ENCODE data around the gene DPYD.

GRCh38 chr1:97904534-97904933 is 16.3 kb downstream of the DPYD start:
- no peak for TF ChIP-seq ZNF274 (IDR thresholded peaks at IDR 0.05; ENCODE audit: borderline replicate concordance, low read depth, low read length)
- no peak for TF ChIP-seq POLR2A (conservative IDR thresholded peaks at IDR 0.05)
- no peak for TF ChIP-seq BRF1 (IDR thresholded peaks at IDR 0.05; ENCODE audit: borderline replicate concordance, extremely low read depth, insufficient read length)
- TF ChIP-seq POLR2AphosphoS5 (IDR thresholded peaks at IDR 0.05; ENCODE audit: control insufficient read depth, insufficient read depth, low read depth, low read length) = no peak
- no peak for TF ChIP-seq SFPQ (IDR thresholded peaks at IDR 0.05; ENCODE audit: low read depth, low read length)
- TF ChIP-seq ZNF76 (CRISPR knock-in tag; IDR thresholded peaks at IDR 0.05; ENCODE audit: borderline replicate concordance) = no peak
- TF ChIP-seq ZNF695 (CRISPR knock-in tag; IDR thresholded peaks at IDR 0.05) = no peak
- no peak for TF ChIP-seq CEBPB (tag; IDR thresholded peaks at IDR 0.05)
- TF ChIP-seq BCL6 (CRISPR knock-in tag; IDR thresholded peaks at IDR 0.05) = no peak
- TF ChIP-seq EP300 (IDR thresholded peaks at IDR 0.05; ENCODE audit: low read length) = no peak
- TF ChIP-seq CTCF (IDR thresholded peaks at IDR 0.05 in 2 of 3, conservative IDR thresholded peaks at IDR 0.05 in 1 of 3; ENCODE audit: insufficient read depth in 2 of 3, low read depth in 1 of 3, low read length in 3 of 3) = no peak
- TF ChIP-seq PKNOX1 (IDR thresholded peaks at IDR 0.05) = no peak
